SK-N-SH (cell line): ENCODE measurements around the gene PCSK9. TPM values are rescaled to one million over a fixed set of nuclear protein-coding genes. Genes with fewer than 3 reads are reported as not detected.

Experiments
- CTCF ChIA-PET: fragments of 300-600, 350-600 bp; formaldehyde crosslinking; extraction: SDS; loops from one replicate; lab custom pipeline; 2021; lab: Yijun Ruan, JAX
- POLR2A ChIA-PET: fragments of 350-600 bp; sonication (Branson Sonifier 250); formaldehyde crosslinking; extraction: SDS; loops from one replicate; lab custom pipeline; 2020; ENCODE audit warnings: antibody characterized with exemption, inconsistent platforms; lab: Yijun Ruan, JAX
- DNase-seq: peaks from one replicate; pipeline ENCODE4 v3.0.0; 2012
- H2AFZ ChIP-seq: fragments of 200-600 bp; sonication (generic); 2 replicates; pipeline ENCODE4 v1.8.1; 2016; ENCODE audit warnings: antibody characterized with exemption, mild to moderate bottlenecking, low read depth
- H3F3A ChIP-seq: fragments of 200-600 bp; sonication (generic); replicated peaks from 2 replicates; pipeline ENCODE3; 2016; ENCODE audit warnings: antibody characterized with exemption, mild to moderate bottlenecking; ENCODE audit not compliant: insufficient read depth
- H3K27ac ChIP-seq, 2 experiments: fragments of 200-500 bp in 1 of 2; fragments of 200-600 bp in 1 of 2; sonication (Bioruptor generic) in 1 of 2; sonication (generic), shearing (Covaris generic) in 1 of 2; 2 replicates each; pipeline versions ENCODE4 v1.5.1 to v1.6.1; 2014 to 2016; ENCODE audit warnings: low read depth in 2 of 2, inconsistent platforms in 1 of 2, low read length in 1 of 2, mild to moderate bottlenecking in 1 of 2, mixed read lengths in 1 of 2
- H3K27me3 ChIP-seq: fragments of 200-600 bp; sonication (generic), shearing (Covaris generic); 2 replicates; pipeline ENCODE4 v1.6.1; 2016; ENCODE audit warnings: mixed run types; ENCODE audit not compliant: insufficient read depth
- H3K36me3 ChIP-seq, 2 experiments: fragments of 200-500 bp in 1 of 2; fragments of 200-600 bp in 1 of 2; sonication (Bioruptor generic) in 1 of 2; sonication (generic) in 1 of 2; replicated peaks in 1 of 2; 2 replicates each; pipeline versions ENCODE3 to v1.5.1; 2014 to 2016; ENCODE audit warnings: low read length in 1 of 2, mild to moderate bottlenecking in 1 of 2; ENCODE audit not compliant: insufficient read depth in 2 of 2, control insufficient read depth in 1 of 2
- H3K4me1 ChIP-seq, 2 experiments: fragments of 200-500 bp in 1 of 2; fragments of 200-600 bp in 1 of 2; sonication (Bioruptor generic) in 1 of 2; sonication (generic), shearing (Covaris generic) in 1 of 2; 2 replicates each; pipeline versions ENCODE4 v1.5.1 to v1.6.1; 2014 to 2016; ENCODE audit warnings: low read depth in 1 of 2, low read length in 1 of 2, mixed run types in 1 of 2; ENCODE audit not compliant: insufficient read depth in 2 of 2, control insufficient read depth in 1 of 2
- H3K4me2 ChIP-seq: fragments of 200-600 bp; sonication (generic), shearing (Covaris generic); 2 replicates; pipeline ENCODE4 v1.6.1; 2017; ENCODE audit warnings: mixed run types
- H3K4me3 ChIP-seq, 2 experiments: fragments of 200-500 bp in 1 of 2; fragments of 200-600 bp in 1 of 2; sonication (Bioruptor generic) in 1 of 2; sonication (generic), shearing (Covaris generic) in 1 of 2; 2 replicates each; pipeline versions ENCODE4 v1.5.1 to v1.8.1; 2014 to 2016; ENCODE audit warnings: low read depth in 2 of 2, inconsistent platforms in 1 of 2, low read length in 1 of 2, mild to moderate bottlenecking in 1 of 2, mixed read lengths in 1 of 2, moderate library complexity in 1 of 2
- H3K79me2 ChIP-seq: fragments of 200-600 bp; sonication (generic); 2 replicates; pipeline ENCODE4 v1.8.1; 2017; ENCODE audit warnings: mild to moderate bottlenecking; ENCODE audit not compliant: insufficient read depth
- H3K9ac ChIP-seq: fragments of 200-600 bp; sonication (generic); 2 replicates; pipeline ENCODE4 v1.6.1; 2017; ENCODE audit warnings: mixed run types
- H3K9me2 ChIP-seq: fragments of 200-600 bp; sonication (generic); 2 replicates; pipeline ENCODE4 v1.6.1; 2017; ENCODE audit warnings: mixed run types
- H3K9me3 ChIP-seq: fragments of 200-600 bp; sonication (generic); 2 replicates; pipeline ENCODE4 v1.6.1; 2017; ENCODE audit warnings: mixed run types, mild to moderate bottlenecking, moderate library complexity
- H4K20me1 ChIP-seq: fragments of 200-600 bp; sonication (generic); 2 replicates; pipeline ENCODE4 v1.6.1; 2017; ENCODE audit warnings: mild to moderate bottlenecking, mixed run types; ENCODE audit not compliant: insufficient read depth
- ELF1 ChIP-seq: IDR thresholded peaks from 2 replicates; pipeline ENCODE4 v1.4.0; 2012
- EP300 ChIP-seq, 2 experiments: IDR thresholded peaks; 2 replicates each; pipeline versions ENCODE4 v1.4.0 to v1.6.1; 2012; ENCODE audit warnings: borderline replicate concordance in 1 of 2, low read depth in 1 of 2, low read length in 1 of 2
- EZH2phosphoT487 ChIP-seq: fragments of 200-600 bp; sonication (generic); IDR thresholded peaks from 2 replicates; pipeline ENCODE4 v1.6.1; 2017; ENCODE audit warnings: low read depth, mixed run types, mild to moderate bottlenecking, antibody characterized with exemption, moderate library complexity, borderline replicate concordance
- FOXJ3 ChIP-seq: sonication (generic); formaldehyde crosslinking; IDR thresholded peaks from 2 replicates; pipeline ENCODE4 v1.5.1; 2020; ENCODE audit warnings: mild to moderate bottlenecking, missing genetic modification reagents
- FOXM1 ChIP-seq: IDR thresholded peaks from 2 replicates; pipeline ENCODE4 v1.4.0; 2012; ENCODE audit warnings: low read depth, mild to moderate bottlenecking
- GABPA ChIP-seq: IDR thresholded peaks from 2 replicates; pipeline ENCODE4 v1.4.0; 2012; ENCODE audit warnings: low read depth, mild to moderate bottlenecking
- GATA2 ChIP-seq: sonication (generic); formaldehyde crosslinking; IDR thresholded peaks from 2 replicates; pipeline ENCODE4 v1.5.0; 2020; ENCODE audit warnings: mild to moderate bottlenecking, missing genetic modification reagents
- IRF3 ChIP-seq: fragments of 150-350 bp; IDR thresholded peaks from 2 replicates; pipeline ENCODE4 v1.6.1; 2016; ENCODE audit warnings: mild to moderate bottlenecking, low read depth, low read length
- MAX ChIP-seq: IDR thresholded peaks from 2 replicates; pipeline ENCODE4 v1.4.0; 2012; ENCODE audit warnings: low read depth
- MXI1 ChIP-seq: IDR thresholded peaks from 2 replicates; pipeline ENCODE4 v1.6.1; 2012; ENCODE audit warnings: mild to moderate bottlenecking, low read depth, low read length, improper control_type of control experiment
- NFIC ChIP-seq: IDR thresholded peaks from 2 replicates; pipeline ENCODE4 v1.4.0; 2012; ENCODE audit warnings: borderline replicate concordance
- POLR2AphosphoS5 ChIP-seq: IDR thresholded peaks from 2 replicates; pipeline ENCODE4 v1.6.1; 2012; ENCODE audit warnings: low read depth, low read length
- RCOR1 ChIP-seq: fragments of 150-350 bp; IDR thresholded peaks from 2 replicates; pipeline ENCODE4 v1.6.1; 2017; ENCODE audit warnings: antibody characterized with exemption, low read length
- RFX5 ChIP-seq: IDR thresholded peaks from 2 replicates; pipeline ENCODE4 v1.6.1; 2012; ENCODE audit warnings: mild to moderate bottlenecking, improper control_type of control experiment, low read length
- RXRA ChIP-seq: IDR thresholded peaks from 2 replicates; pipeline ENCODE4 v1.4.0; 2012; ENCODE audit warnings: low read depth, mild to moderate bottlenecking, borderline replicate concordance
- SIN3A ChIP-seq: IDR thresholded peaks from 2 replicates; pipeline ENCODE4 v1.6.1; 2012; ENCODE audit warnings: low read depth, mild to moderate bottlenecking, low read length, moderate library complexity, borderline replicate concordance
- SMC3 ChIP-seq: IDR thresholded peaks from 2 replicates; pipeline ENCODE4 v1.6.1; 2012; ENCODE audit warnings: low read depth, low read length, improper control_type of control experiment
- TEAD4 ChIP-seq: IDR thresholded peaks from 2 replicates; pipeline ENCODE4 v1.4.0; 2012; ENCODE audit warnings: mild to moderate bottlenecking, borderline replicate concordance; ENCODE audit not compliant: insufficient read depth
- USF1 ChIP-seq: IDR thresholded peaks from 2 replicates; pipeline ENCODE4 v1.4.0; 2012; ENCODE audit warnings: low read depth, borderline replicate concordance
- YY1 ChIP-seq: IDR thresholded peaks from 2 replicates; pipeline ENCODE4 v1.4.0; 2012; ENCODE audit warnings: low read depth, mild to moderate bottlenecking
- WGBS: methylation state at CpG from one replicate; pipeline ENCODE4 v1.1.6; 2017; ENCODE audit warnings: low lambda C conversion rate; 5-methylcytosine and 5-hydroxymethylcytosine counted together
- polyA plus RNA-seq, 3 experiments: library from polyadenylated mRNA; depleted of rRNA; stranded (reverse); fragments of >200 nt; gene quantifications; 2 replicates each; pipeline ENCODE4 v1.2.3, GENCODE V29; 2012
- TF ChIP-seq, protein P1 (sequence below): IDR thresholded peaks from 2 replicates; pipeline ENCODE4; 2012

Gene PCSK9
- polyA plus RNA-seq, 1 of the 3 experiments (the other 2 are of a cell fraction): 0.02 TPM

GRCh38 chr1:55073187-55073916, 34.0 kb downstream of the PCSK9 start:
- H2AFZ ChIP-seq: no peak overlapping the region
- peaks cover 65 to 89% of the 10 kb centered on the region in 2 experiments for H3K36me3 ChIP-seq
- H3K79me2 ChIP-seq: no peaks in the 10 kb centered on the region
- H4K20me1 ChIP-seq: no peaks in the 10 kb centered on the region
- POLR2A ChIA-PET: no interaction called here
- H3K27me3 ChIP-seq: no peaks in the 10 kb centered on the region
- H3F3A ChIP-seq: peaks cover 6% of the 10 kb centered on the region
- no peaks in the 10 kb centered on the region for H3K9me2 ChIP-seq
- H3K4me2 ChIP-seq: no peak overlapping the region
- H3K9ac ChIP-seq: no peak overlapping the region
- H3K4me1 ChIP-seq: no peaks in the 10 kb centered on the region; a peak in 1 of 4 replicates
- TF ChIP-seq MXI1 (no peak), RXRA (no peak), ELF1 (no peak), USF1 (no peak), SIN3A (no peak), FOXJ3 (CRISPR knock-in tag) (no peak), FOXM1 (no peak), RFX5 (no peak), POLR2AphosphoS5 (no peak), NFIC (no peak), MAX (no peak), EP300 (IDR thresholded peaks at IDR 0.05; ENCODE audit: borderline replicate concordance in 1 of 2, low read depth in 1 of 2, low read length in 1 of 2) (no peak)
- TF ChIP-seq, protein P1, sequence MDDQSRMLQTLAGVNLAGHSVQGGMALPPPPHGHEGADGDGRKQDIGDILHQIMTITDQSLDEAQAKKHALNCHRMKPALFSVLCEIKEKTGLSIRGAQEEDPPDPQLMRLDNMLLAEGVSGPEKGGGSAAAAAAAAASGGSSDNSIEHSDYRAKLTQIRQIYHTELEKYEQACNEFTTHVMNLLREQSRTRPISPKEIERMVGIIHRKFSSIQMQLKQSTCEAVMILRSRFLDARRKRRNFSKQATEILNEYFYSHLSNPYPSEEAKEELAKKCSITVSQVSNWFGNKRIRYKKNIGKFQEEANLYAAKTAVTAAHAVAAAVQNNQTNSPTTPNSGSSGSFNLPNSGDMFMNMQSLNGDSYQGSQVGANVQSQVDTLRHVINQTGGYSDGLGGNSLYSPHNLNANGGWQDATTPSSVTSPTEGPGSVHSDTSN: no peak
- no peak for DNase-seq
- 91% methylated on average over 3 of the region's 3 CpGs for WGBS
- no peaks in the 10 kb centered on the region for H3K9me3 ChIP-seq
- no peak overlapping the region for H3K27ac ChIP-seq
- no peak overlapping the region for H3K4me3 ChIP-seq
- CTCF ChIA-PET: interaction anchor here (0.7 to 1.3 kb wide), 3 partner anchors 38 to 123 kb away, joined by 3 read pairs; no protein-coding TSS in a partner anchor

- H3F3A ChIP-seq: peaks cover 6% of the 10 kb centered on the region
- ChIA-PET CTCF (interaction anchor here (0.9 to 1.3 kb wide), 3 partner anchors 10 to 203 kb away, joined by 3 to 4 read pairs (median 3); no protein-coding TSS in a partner anchor), POLR2A (no interaction called here)
- no peaks in the 10 kb centered on the region for H3K79me2 ChIP-seq
- H3K4me2 ChIP-seq: no peak overlapping the region
- no peaks in the 10 kb centered on the region for H3K9me2 ChIP-seq
- H3K9ac ChIP-seq: no peak overlapping the region
- H3K36me3 ChIP-seq: peaks cover 65 to 89% of the 10 kb centered on the region in 2 experiments
- WGBS: 96% methylated on average over 2 of the region's 2 CpGs
- no peaks in the 10 kb centered on the region; a peak in 1 of 4 replicates for H3K4me1 ChIP-seq
- H4K20me1 ChIP-seq: no peaks in the 10 kb centered on the region
- H3K4me3 ChIP-seq: no peak overlapping the region
- H3K27ac ChIP-seq: no peak overlapping the region
- H3K27me3 ChIP-seq: no peaks in the 10 kb centered on the region
- no peak for DNase-seq
- H2AFZ ChIP-seq: no peak overlapping the region
- H3K9me3 ChIP-seq: no peaks in the 10 kb centered on the region
- no peak for TF ChIP-seq FOXJ3 (CRISPR knock-in tag)
- no peak for TF ChIP-seq RFX5
- no peak for TF ChIP-seq GATA2 (CRISPR knock-in tag)
- no peak for TF ChIP-seq EP300 (IDR thresholded peaks at IDR 0.05; ENCODE audit: borderline replicate concordance in 1 of 2, low read depth in 1 of 2, low read length in 1 of 2)
- no peak for TF ChIP-seq GABPA
- TF ChIP-seq EZH2phosphoT487: no peak
- no peak for TF ChIP-seq MAX
- no peak for TF ChIP-seq IRF3
- no peak for TF ChIP-seq SMC3
- no peak for TF ChIP-seq YY1
- no peak for TF ChIP-seq MXI1
- TF ChIP-seq TEAD4: no peak
- no peak for TF ChIP-seq ELF1
- no peak for TF ChIP-seq RCOR1
- TF ChIP-seq, protein P1: no peak
Observed at GRCh38 chr1:55074455-55074854, 35.1 kb downstream of the PCSK9 start.
